ENCODE measurements around the gene WWOX. TPM values are rescaled to one million over a fixed set of nuclear protein-coding genes. Genes with fewer than 3 reads are reported as not detected.

The WWOX gene
- total RNA-seq, 1 donor from 2014 or later = 43.2 TPM

DNA sequence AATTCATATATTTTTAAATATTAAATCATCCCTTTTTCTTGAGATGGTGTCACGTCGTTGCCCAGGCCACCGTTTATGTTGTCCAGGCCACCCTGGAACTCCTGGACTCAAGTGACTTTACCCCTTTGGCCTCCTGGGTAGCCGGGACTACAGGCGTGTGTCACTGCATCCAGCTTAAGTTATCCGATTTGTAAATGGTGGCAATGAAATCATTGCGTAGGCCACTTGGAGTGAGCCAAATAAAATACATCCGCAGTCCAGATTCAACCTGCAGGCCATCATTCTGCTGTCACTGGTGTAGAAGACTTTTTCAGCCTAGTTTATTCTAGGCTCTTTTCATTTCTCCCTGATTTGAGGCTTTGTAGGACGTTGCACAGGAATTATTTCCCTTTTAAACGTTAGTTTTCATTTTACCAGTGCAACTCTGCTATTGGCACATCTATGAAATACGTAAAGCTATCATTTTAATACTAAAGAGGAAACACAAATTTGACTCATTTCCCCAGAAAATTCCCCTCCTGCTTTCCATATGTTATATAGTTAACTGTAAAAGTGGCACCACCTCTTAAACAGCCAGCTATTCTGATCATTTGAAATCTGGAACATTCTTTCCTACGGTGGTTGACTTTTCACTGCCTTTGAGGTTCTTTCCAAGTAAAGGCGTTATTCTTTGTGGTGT, 1051.3 kb downstream of the WWOX start:
- TF ChIP-seq, protein P1, sequence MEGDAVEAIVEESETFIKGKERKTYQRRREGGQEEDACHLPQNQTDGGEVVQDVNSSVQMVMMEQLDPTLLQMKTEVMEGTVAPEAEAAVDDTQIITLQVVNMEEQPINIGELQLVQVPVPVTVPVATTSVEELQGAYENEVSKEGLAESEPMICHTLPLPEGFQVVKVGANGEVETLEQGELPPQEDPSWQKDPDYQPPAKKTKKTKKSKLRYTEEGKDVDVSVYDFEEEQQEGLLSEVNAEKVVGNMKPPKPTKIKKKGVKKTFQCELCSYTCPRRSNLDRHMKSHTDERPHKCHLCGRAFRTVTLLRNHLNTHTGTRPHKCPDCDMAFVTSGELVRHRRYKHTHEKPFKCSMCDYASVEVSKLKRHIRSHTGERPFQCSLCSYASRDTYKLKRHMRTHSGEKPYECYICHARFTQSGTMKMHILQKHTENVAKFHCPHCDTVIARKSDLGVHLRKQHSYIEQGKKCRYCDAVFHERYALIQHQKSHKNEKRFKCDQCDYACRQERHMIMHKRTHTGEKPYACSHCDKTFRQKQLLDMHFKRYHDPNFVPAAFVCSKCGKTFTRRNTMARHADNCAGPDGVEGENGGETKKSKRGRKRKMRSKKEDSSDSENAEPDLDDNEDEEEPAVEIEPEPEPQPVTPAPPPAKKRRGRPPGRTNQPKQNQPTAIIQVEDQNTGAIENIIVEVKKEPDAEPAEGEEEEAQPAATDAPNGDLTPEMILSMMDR (IDR thresholded peaks at IDR 0.05; ENCODE audit: unreplicated experiment) = no peak
- Mint-ChIP-seq H3K4me1 (ENCODE audit: low read depth) (peaks cover 7% of the 10 kb centered on the region), H3K27ac (no peak overlapping the region), H3K27me3 (no peaks in the 10 kb centered on the region), H3K36me3 (ENCODE audit: insufficient read depth) (no peaks in the 10 kb centered on the region), H3K4me3 (ENCODE audit: low read depth) (no peak overlapping the region), H3K9me3 (ENCODE audit: low read depth) (peaks cover 3% of the 10 kb centered on the region)
- no peak for DNase-seq (ENCODE audit: low spot score, unreplicated experiment)

- Mint-ChIP-seq H3K4me1 (ENCODE audit: low read depth) (peaks cover 12% of the 10 kb centered on the region), H3K36me3 (ENCODE audit: insufficient read depth) (no peaks in the 10 kb centered on the region), H3K9me3 (ENCODE audit: low read depth) (no peaks in the 10 kb centered on the region), H3K4me3 (ENCODE audit: low read depth) (no peak overlapping the region), H3K27me3 (peaks cover 7% of the 10 kb centered on the region), H3K27ac (peak overlapping the region; percentile 3)
- no peak for DNase-seq (ENCODE audit: low spot score, unreplicated experiment)
- TF ChIP-seq, protein P1 (IDR thresholded peaks at IDR 0.05; ENCODE audit: unreplicated experiment) = no peak
Observed at GRCh38 chr16:79154086-79154485, 1054.6 kb downstream of the WWOX start.

DNA sequence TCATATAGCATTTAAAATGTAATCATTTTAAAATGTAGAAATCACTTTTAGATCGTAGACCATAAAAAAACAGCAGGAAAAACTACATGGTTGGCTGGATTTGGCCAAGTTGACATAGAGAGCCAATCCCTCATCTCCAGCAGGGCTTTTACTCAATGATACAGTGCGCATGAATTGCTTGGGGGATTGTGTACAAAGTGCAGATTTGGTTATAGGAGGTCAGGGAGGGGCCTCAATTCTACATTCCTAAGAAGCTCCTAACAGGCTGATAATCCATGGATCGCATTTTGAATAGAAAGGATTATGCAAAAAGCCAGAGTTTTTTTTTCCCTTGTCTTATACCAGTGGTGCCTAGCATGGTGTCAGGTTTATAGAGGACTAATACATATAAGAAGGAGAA, 1056.0 kb downstream of the WWOX start:
- Mint-ChIP-seq H3K4me3 (ENCODE audit: low read depth) (no peak overlapping the region), H3K36me3 (ENCODE audit: insufficient read depth) (no peaks in the 10 kb centered on the region), H3K27ac (no peak overlapping the region), H3K4me1 (ENCODE audit: low read depth) (peaks cover 12% of the 10 kb centered on the region), H3K9me3 (ENCODE audit: low read depth) (no peaks in the 10 kb centered on the region), H3K27me3 (peaks cover 10% of the 10 kb centered on the region)
- no peak for DNase-seq (ENCODE audit: low spot score, unreplicated experiment)
- TF ChIP-seq, protein P1 (IDR thresholded peaks at IDR 0.05; ENCODE audit: unreplicated experiment) = no peak

DNA sequence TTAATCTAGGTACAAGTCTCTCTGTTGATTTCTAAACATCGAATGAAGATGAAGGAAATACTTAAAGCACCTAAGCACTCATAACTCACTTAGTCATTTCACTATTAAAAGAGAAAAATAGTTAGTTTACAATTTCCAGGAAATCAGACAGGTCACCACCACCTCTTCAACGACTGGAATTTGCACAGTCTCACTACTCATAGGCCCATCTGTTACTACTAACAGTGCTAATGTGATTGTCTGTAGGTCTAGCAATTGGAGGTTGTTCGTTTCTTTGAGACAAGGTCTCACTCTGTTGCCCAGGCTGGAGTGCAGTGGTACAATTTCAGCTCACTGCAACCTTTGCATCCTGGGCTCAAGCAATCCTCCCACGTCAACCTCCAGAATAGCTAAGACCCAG, 1056.5 kb downstream of the WWOX start:
- Mint-ChIP-seq H3K9me3 (ENCODE audit: low read depth) (no peaks in the 10 kb centered on the region), H3K4me3 (ENCODE audit: low read depth) (no peak overlapping the region), H3K27ac (no peak overlapping the region), H3K27me3 (peaks cover 10% of the 10 kb centered on the region), H3K4me1 (ENCODE audit: low read depth) (peaks cover 12% of the 10 kb centered on the region), H3K36me3 (ENCODE audit: insufficient read depth) (no peaks in the 10 kb centered on the region)
- no peak for DNase-seq (ENCODE audit: low spot score, unreplicated experiment)
- TF ChIP-seq, protein P1 (IDR thresholded peaks at IDR 0.05; ENCODE audit: unreplicated experiment) = no peak

DNA sequence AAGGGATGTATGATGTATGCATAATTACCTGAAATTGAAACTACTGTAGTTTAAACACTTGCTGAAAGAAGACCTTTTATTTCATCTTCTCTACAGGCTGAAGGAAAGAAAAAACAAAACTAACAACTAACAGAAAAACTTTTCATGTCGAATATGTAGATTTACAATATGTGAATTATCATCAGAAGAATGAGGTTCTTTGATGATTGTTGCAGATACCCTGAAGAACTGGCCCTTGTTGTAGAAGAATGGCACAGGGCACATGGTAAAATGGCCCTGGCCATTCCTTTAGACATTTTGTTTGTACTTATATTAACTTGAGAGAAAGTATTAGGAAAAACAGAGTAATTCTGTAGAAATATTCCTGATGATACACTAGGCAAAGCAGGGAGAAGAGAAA, 1057.3 kb downstream of the WWOX start:
- Mint-ChIP-seq H3K27ac (peak overlapping the region; percentile 0), H3K9me3 (ENCODE audit: low read depth) (no peaks in the 10 kb centered on the region), H3K27me3 (peaks cover 10% of the 10 kb centered on the region), H3K4me1 (ENCODE audit: low read depth) (peaks cover 11% of the 10 kb centered on the region), H3K36me3 (ENCODE audit: insufficient read depth) (no peaks in the 10 kb centered on the region), H3K4me3 (ENCODE audit: low read depth) (no peak overlapping the region)
- DNase-seq (ENCODE audit: low spot score, unreplicated experiment) = no peak
- TF ChIP-seq, protein P1 (IDR thresholded peaks at IDR 0.05; ENCODE audit: unreplicated experiment) = no peak
